ENCODE results near the gene MED16.
"Not testable (repeated sequence)": the region's sequence is repeated elsewhere in the genome, so short reads cannot be mapped to it uniquely, and the experiment has no call there.

MED16 gene

GRCh38 chr19:852136-853013, 40.6 kb downstream of the MED16 start, which contains the start of gene ELANE:
TSS of gene ELANE (plus strand) at chr19:852303. CDS start at chr19:852329, 26 bp downstream.
- no peak for DNase-seq

DNA sequence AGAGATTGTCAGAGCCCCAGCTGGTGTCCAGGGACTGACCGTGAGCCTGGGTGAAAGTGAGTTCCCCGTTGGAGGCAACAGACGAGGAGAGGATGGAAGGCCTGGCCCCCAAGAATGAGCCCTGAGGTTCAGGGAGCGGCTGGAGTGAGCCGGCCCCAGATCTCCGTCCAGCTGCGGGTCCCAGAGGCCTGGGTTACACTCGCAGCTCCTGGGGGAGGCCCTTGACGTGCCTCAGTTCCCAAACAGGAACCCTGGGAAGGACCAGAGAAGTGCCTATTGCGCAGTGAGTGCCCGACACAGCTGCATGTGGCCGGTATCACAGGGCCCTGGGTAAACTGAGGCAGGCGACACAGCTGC, 42.0 kb downstream of the MED16 start:
- DNase-seq: no peak

- no peak for DNase-seq
Observed at GRCh38 chr19:850221-850978, 42.6 kb downstream of the MED16 start.

GRCh38 chr19:849195-849594, 43.8 kb downstream of the MED16 start:
- DNase-seq: not testable (repeated sequence)

DNA sequence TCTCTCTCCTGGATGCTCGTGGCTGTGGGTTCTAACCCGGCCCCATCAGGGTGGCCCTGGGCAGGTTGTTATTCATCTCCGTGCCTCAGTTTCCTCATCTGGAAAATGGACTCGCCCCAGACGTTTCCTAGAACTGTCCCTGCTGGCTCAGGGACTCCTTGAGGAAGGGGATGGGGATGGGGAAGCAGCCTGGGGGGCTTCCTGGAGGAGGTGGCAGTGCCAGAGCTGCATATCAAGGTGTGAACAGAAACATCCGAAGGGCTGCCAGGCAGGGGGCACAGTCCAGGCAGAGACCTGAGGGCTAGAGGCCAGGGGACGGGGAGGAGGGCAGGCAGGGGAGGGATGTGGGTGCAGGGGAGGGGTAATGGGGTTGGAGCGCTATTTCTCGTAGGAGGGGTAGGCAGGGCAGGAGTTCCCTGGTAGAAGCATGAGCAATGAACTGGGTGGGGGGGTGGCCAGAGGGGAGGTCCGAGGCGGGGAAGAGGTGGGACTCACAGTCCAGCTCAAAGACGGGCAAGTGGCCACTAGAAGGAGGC, 44.5 kb downstream of the MED16 start:
- DNase-seq: no peak

- DNase-seq: no peak
Observed at GRCh38 chr19:845707-846521, 47.1 kb downstream of the MED16 start.

DNA sequence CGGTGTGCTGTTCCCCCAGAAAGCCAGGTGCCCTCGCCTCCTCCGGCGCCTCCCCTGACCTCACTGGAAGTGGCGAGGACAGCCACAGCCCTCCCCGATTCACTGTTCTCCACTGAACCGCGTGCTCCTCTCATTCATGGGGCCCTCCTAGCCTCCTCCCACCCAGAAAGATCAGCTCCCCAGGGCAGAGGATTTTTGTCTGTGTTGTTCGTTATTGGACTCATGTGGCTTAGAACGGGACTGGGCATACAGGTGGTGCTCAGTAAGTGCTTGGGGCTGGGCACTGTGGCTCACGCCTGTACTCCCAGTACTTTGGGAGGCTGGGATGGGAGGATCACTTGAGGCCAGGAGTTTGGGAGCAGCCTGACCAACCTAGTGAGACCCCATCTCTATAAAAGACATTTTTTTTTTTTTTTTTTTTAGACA, 48.4 kb downstream of the MED16 start:
- no peak for DNase-seq

DNA sequence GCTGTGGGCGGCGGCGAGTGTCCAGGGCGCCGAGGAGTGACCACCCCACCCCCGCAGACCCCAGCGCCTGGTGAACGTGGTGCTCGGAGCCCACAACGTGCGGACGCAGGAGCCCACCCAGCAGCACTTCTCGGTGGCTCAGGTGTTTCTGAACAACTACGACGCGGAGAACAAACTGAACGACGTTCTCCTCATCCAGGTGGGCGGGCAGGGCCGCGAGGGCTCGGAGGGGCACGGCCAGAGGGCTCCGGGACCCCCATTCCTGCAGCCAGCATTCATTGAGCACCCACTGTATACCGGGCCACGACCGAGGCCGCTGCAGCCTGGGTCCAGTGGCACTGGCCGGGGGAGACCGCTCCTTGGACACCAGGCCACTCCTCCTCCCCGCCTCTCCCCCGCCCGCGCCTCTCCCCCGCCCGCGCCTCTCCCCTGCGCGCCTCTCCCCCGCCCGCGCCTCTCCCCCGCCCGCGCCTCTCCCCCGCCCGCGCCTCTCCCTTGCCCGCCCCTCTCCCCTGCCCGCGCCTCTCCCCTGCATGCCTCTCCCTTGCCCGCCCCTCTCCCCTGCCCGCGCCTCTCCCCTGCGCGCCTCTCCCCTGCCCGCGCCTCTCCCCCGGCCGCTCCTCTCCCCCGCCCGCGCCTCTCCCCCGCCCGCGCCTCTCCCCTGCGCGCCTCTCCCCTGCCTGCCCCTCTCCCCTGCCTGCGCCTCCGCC, 49.0 kb downstream of the MED16 start:
- DNase-seq: no peak

DNA sequence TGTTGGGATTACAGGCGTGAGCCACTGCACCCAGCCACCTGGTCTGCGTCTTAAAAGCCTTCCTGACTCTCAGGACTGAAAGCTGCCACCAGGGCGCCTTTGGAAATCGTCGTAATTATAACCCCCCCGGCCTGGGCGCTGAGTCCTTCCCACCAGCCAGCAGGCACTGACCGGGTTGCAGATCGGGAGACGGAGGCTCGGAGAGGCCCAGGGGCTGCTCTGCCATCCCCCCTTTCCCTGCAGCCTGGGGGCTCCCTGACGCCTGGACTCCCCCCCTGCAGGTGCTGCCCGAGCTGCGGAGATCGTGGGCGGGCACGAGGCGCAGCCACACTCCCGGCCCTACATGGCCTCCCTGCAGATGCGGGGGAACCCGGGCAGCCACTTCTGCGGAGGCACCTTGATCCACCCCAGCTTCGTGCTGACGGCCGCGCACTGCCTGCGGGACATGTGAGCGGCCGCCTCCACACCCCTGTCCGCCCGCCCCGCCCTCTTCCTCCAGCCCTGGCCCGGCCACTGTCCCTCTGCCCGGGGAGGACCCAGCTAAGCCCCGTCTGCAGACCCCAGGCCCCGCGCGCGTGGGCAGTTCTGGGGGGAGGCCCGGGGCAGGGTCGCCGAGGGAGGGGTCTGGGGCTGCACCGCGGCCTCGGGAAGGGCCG, 49.7 kb downstream of the MED16 start:
- DNase-seq: no peak

DNA sequence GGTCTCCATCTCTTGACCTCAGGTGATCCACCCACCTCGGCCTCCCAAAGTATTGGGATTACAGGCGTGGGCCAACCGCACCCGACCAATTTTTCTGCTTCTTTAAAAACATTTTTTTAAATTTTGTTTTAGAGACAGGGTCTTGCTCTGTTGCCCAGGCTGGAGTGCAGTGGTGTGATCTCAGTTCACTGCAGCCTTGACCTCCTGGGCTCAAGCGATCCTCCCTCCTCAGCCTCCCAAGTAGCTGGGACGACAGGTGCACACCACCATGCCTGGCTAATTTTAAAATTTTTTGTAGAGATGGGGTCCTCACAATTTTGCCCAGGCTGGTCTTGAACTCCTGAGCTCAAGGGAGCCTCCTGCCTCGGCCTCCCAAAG, 50.2 kb downstream of the MED16 start:
- not testable (repeated sequence) for DNase-seq

DNA sequence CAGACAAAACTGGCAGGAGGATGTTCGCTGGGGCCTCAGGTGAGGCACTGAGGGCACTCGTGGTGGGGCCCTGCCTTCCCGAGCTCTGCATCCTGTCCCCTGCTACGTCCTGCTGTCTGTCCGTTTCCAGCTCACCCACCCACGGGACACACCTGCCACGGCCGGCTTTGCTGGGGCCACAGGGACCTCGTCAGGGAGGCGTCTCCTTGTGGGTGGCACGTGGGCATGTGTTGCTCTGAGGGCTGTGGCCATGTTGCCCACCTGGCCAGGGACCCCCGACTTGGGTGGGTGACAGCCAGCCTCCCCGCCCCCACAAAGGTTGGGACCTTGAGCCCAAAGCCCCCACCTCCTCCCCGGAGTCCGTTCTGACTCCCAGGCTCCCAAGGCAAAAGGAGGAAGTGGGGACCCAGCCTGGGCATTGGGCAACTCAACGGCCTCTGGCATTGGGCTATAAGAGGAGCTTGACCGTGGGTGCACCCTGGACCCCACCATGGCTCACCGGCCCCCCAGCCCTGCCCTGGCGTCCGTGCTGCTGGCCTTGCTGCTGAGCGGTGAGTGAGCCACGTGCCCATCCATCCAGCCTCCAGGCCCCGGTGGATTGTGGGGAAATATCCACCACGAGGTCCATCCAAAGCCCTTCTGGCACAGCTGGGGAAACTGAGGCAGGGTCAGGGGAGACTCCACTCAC, 52.3 kb downstream of the MED16 start, which contains the start of gene PRTN3:
TSS of gene PRTN3 (plus strand) at position 481 of the 688 bp plus-strand sequence. CDS start at position 491, 10 bp downstream.
- no peak for DNase-seq

DNA sequence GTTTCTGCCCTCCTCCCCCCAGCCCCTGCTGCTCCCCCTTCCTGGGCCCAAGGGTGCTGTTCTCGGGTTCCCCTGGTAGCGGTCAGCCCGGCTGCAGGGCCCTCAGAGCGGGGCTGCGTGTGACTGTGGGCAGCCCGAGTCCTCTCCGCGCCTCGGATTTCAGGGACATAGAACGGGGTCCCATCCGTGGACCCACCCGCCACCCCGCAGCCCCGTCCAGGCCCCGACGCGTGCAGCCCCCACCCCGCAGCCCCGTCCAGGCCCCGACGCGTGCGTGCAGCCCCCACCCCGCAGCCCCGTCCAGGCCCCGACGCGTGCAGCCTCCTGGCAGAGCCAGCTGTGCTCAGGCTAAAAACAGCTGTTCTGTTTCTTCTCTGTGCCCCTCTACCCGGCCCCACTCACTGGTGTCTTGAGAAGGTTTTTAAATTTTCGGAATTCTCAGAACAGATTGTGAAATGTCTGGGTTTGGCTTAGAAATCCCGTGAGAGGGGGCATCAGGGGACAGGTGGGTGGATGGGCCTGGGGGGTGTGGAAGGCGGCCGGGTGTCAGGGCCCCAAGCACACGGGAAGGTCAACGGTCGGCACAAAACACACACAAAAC, 57.7 kb downstream of the MED16 start:
- no peak for DNase-seq

GRCh38 chr19:834216-834615, 58.8 kb downstream of the MED16 start:
- no peak for DNase-seq

GRCh38 chr19:831407-832369, 61.3 kb downstream of the MED16 start:
- no peak for DNase-seq

DNA sequence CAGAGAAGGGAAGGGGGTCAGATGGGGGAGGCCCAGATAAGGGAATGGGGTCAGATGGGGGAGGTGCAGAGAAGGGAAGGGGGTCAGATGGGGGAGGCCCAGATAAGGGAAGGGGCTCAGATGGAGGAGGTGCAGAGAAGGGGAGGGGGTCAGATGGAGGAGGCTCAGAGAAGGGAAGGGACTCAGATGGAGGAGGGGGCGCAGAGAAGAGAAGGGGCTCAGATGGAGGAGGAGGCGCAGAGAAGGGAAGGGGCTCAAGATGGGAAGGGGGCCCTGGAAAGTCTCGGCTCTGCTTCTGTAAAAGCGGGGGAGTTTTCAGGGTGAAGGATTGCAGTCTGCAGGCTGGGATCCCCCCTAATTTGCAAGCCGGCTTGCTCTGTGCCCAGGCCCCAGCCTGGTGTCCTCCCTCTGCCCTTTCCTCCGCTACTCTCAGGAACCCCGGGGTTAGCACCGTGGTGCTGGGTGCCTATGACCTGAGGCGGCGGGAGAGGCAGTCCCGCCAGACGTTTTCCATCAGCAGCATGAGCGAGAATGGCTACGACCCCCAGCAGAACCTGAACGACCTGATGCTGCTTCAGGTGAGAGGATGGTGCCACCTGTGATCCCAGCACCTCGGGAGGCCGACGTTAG, 63.7 kb downstream of the MED16 start:
- no peak for DNase-seq

GRCh38 chr19:827710-828321, 65.2 kb downstream of the MED16 start, which contains the start of gene AZU1:
TSS of gene AZU1 (plus strand) at chr19:827837. CDS start at chr19:827847, 10 bp downstream.
- DNase-seq: no peak

- no peak for DNase-seq
Observed at GRCh38 chr19:827314-827709, 65.7 kb downstream of the MED16 start.

Data from stimulated activated CD4-positive, alpha-beta T cell treated with anti-CD3 and anti-CD28 coated beads, Interleukin-4, amount 100 ng/mL, for 1 hour (primary cell).